ENCODE measurements around the gene ZNF148. TPM values are rescaled to one million over a fixed set of nuclear protein-coding genes. Genes with fewer than 3 reads are reported as not detected.

Gene ZNF148
- total RNA-seq, 1 donor, result 40.1 TPM

GRCh38 chr3:125386811-125387210 is 11.7 kb upstream of the ZNF148 start:
- no peak for TF ChIP-seq CTCF (IDR thresholded peaks at IDR 0.05; ENCODE audit: insufficient read depth, low read length)
- peak; percentile 87 for DNase-seq (ENCODE audit: low read depth)
- no peak overlapping the region for H3K4me3 ChIP-seq (ENCODE audit: low read depth, low read length)

- H3K4me3 ChIP-seq (ENCODE audit: low read depth, low read length), result no peak overlapping the region
- no peak for DNase-seq (ENCODE audit: low read depth)
- no peak for TF ChIP-seq CTCF (IDR thresholded peaks at IDR 0.05; ENCODE audit: insufficient read depth, low read length)
These were observed 8.6 kb upstream of the ZNF148 start for GRCh38 chr3:125383744-125384143.

DNA sequence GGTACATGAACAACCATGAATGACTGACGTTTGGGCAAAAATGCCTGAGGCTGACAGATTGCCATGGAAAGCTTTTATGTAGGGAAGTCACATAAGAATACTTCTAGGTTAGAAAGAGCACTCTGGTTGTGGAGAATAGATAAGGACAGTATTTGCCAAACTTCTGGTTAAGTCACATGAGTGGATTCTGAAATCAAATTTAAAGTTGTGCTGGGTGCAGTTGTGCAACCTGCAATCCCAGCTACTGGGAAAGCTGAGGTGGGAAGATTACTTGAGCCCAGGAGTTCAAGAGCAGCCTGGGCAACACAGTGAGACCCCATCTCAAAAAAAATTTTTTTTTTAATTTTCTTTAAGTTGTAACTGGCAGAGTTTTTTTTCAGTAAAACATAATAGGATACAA is 7.2 kb upstream of the ZNF148 start:
- TF ChIP-seq CTCF (IDR thresholded peaks at IDR 0.05; ENCODE audit: insufficient read depth, low read length), result no peak
- no peak overlapping the region for H3K4me3 ChIP-seq (ENCODE audit: low read depth, low read length)
- peak; percentile 61 for DNase-seq (ENCODE audit: low read depth)

DNA sequence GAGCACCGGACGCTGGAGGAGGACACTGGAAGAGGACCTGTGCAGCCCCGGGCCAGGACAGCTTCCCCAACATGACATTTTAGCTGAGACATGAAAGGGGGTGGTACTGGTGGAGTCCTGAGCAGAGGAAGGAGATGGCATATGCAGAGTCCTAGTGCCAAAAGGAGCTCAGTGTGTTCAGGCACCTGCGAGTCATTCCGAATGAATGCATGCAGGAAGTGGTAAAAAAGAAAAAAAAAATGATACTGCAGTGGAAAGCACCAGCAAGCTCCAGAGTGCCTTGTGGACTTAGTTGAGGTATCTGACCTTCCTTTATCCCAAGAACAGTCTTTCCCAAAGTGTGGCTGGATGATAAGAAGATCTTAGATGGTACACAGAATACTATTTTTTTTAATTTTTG is 6.6 kb upstream of the ZNF148 start:
- TF ChIP-seq CTCF (IDR thresholded peaks at IDR 0.05; ENCODE audit: insufficient read depth, low read length), result no peak
- DNase-seq (ENCODE audit: low read depth), result peak; percentile 65
- no peak overlapping the region for H3K4me3 ChIP-seq (ENCODE audit: low read depth, low read length)

DNA sequence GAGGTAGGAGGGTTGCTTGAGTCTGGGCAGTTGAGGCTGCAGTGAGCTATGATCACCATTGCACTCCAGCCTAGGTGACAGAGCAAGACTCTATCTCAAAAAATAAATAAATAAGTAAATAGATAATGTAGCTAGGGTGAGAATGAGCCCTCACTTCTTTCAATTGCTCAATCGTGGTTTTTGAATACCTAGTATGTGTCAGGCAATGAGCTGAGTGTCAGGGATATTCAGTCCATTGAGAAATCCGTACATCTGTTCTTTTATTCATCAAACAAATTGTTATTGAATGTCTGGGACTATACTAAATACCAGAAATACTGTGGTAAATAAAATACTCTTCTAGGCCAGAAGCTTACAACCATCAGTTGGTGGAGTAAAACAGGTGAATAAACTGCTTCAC is 6.2 kb upstream of the ZNF148 start:
- H3K4me3 ChIP-seq (ENCODE audit: low read depth, low read length), result no peak overlapping the region
- peak; percentile 5 for DNase-seq (ENCODE audit: low read depth)
- TF ChIP-seq CTCF (IDR thresholded peaks at IDR 0.05; ENCODE audit: insufficient read depth, low read length), result no peak

DNA sequence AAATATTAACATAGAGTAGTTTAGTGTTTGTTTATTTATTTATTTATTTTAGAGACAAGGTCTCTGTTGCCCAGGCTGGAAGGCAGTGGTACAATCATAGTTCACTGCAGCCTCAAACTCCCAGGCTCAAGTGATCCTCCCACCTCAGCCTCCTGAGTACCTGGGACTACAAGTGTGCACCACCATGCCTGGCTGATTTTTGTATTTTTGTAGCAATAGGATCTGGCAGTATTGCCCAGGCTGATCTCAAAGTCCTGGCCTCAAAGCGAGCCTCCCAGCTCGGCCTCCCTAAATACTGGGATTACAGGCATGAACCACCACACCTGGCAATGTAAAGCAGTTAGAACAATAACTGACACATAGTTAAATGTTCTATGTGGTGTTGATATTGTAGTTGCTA is 4.4 kb upstream of the ZNF148 start:
- no peak for DNase-seq (ENCODE audit: low read depth)
- no peak overlapping the region for H3K4me3 ChIP-seq (ENCODE audit: low read depth, low read length)
- no peak for TF ChIP-seq CTCF (IDR thresholded peaks at IDR 0.05; ENCODE audit: insufficient read depth, low read length)

GRCh38 chr3:125378762-125379161 is 3.6 kb upstream of the ZNF148 start:
- no peak overlapping the region for H3K4me3 ChIP-seq (ENCODE audit: low read depth, low read length)
- DNase-seq (ENCODE audit: low read depth), result no peak
- no peak for TF ChIP-seq CTCF (IDR thresholded peaks at IDR 0.05; ENCODE audit: insufficient read depth, low read length)

Data from fibroblast of the aortic adventitia (primary cell).